ENCODE measurements around the gene SMIM27.

DNA sequence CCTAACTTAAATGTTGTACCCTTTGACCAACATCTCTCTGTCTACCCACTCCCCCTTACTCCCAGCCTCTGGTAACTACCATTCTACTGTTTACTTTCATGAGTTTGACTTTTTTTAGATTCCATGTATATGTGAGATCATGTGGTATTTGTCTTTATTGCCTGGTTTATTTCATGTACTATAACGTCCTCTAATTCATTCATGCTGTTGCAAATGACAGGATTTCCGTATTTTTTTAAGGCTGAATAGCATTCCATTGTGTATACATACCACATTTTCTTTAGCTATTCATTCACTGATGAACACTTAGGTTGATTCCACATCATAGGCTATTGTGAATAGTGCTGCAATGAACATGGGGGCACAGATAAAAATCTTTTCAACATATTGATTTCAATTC is 32.7 kb downstream of the SMIM27 start:
- TF ChIP-seq, protein P1, sequence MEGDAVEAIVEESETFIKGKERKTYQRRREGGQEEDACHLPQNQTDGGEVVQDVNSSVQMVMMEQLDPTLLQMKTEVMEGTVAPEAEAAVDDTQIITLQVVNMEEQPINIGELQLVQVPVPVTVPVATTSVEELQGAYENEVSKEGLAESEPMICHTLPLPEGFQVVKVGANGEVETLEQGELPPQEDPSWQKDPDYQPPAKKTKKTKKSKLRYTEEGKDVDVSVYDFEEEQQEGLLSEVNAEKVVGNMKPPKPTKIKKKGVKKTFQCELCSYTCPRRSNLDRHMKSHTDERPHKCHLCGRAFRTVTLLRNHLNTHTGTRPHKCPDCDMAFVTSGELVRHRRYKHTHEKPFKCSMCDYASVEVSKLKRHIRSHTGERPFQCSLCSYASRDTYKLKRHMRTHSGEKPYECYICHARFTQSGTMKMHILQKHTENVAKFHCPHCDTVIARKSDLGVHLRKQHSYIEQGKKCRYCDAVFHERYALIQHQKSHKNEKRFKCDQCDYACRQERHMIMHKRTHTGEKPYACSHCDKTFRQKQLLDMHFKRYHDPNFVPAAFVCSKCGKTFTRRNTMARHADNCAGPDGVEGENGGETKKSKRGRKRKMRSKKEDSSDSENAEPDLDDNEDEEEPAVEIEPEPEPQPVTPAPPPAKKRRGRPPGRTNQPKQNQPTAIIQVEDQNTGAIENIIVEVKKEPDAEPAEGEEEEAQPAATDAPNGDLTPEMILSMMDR (conservative IDR thresholded peaks at IDR 0.05; ENCODE audit: low read depth, low read length): no peak
- TF ChIP-seq, protein P2, sequence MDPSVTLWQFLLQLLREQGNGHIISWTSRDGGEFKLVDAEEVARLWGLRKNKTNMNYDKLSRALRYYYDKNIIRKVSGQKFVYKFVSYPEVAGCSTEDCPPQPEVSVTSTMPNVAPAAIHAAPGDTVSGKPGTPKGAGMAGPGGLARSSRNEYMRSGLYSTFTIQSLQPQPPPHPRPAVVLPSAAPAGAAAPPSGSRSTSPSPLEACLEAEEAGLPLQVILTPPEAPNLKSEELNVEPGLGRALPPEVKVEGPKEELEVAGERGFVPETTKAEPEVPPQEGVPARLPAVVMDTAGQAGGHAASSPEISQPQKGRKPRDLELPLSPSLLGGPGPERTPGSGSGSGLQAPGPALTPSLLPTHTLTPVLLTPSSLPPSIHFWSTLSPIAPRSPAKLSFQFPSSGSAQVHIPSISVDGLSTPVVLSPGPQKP (IDR thresholded peaks at IDR 0.05; ENCODE audit: borderline replicate concordance, low read depth, low read length): no peak
- no peak for TF ChIP-seq RAD21 (IDR thresholded peaks at IDR 0.05; ENCODE audit: low read length)
- no peak for TF ChIP-seq POLR2A (IDR thresholded peaks at IDR 0.05; ENCODE audit: low read depth, low read length)
- no peak for TF ChIP-seq RFX5 (IDR thresholded peaks at IDR 0.05; ENCODE audit: low read depth, low read length)
- TF ChIP-seq MAFK (IDR thresholded peaks at IDR 0.05; ENCODE audit: low read depth, low read length): no peak
- TF ChIP-seq MXI1 (IDR thresholded peaks at IDR 0.05; ENCODE audit: borderline replicate concordance, low read depth, low read length): no peak
- TF ChIP-seq, protein P3, sequence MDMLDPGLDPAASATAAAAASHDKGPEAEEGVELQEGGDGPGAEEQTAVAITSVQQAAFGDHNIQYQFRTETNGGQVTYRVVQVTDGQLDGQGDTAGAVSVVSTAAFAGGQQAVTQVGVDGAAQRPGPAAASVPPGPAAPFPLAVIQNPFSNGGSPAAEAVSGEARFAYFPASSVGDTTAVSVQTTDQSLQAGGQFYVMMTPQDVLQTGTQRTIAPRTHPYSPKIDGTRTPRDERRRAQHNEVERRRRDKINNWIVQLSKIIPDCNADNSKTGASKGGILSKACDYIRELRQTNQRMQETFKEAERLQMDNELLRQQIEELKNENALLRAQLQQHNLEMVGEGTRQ (IDR thresholded peaks at IDR 0.05; ENCODE audit: low read depth, low read length): no peak
- no peak for TF ChIP-seq FOS (IDR thresholded peaks at IDR 0.05; ENCODE audit: low read depth, low read length)
- no peak for TF ChIP-seq BHLHE40 (IDR thresholded peaks at IDR 0.05; ENCODE audit: low read depth, low read length)
- TF ChIP-seq CEBPB (IDR thresholded peaks at IDR 0.05; ENCODE audit: low read depth, low read length): no peak
- TF ChIP-seq RCOR1 (IDR thresholded peaks at IDR 0.05; ENCODE audit: insufficient replicate concordance, low read length): no peak

All from IMR-90 (cell line).